ENCODE measurements around the gene PHLPP1.

DNA sequence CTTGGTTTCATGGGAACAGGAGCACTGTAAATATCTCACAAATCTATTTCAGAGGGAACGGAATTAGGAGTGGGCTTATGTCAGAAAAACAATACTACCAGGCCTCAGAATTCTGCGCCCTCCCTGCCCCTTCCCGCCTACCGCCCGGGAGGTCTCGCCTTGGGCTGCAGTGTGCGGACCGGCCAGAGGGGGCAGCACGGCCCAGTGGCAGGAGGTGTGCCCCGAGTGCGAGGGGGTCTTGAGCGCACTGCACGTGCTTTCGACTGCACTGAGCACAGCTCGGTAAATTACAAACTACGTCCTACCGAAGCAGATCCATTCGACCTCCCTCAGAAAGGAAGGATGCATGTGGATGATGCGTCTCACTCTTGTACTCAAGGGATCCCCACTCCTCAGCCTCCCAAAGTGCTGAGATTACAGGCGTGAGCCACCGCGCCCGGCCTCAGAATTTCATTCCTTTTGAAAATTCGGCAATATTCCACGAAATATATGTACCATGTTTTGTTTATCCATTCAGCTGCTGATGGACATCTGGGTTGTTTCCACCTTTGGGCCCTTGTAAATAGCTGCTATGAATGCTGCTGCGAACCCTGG, 307.2 kb downstream of the PHLPP1 start:
- TF ChIP-seq, protein P1, sequence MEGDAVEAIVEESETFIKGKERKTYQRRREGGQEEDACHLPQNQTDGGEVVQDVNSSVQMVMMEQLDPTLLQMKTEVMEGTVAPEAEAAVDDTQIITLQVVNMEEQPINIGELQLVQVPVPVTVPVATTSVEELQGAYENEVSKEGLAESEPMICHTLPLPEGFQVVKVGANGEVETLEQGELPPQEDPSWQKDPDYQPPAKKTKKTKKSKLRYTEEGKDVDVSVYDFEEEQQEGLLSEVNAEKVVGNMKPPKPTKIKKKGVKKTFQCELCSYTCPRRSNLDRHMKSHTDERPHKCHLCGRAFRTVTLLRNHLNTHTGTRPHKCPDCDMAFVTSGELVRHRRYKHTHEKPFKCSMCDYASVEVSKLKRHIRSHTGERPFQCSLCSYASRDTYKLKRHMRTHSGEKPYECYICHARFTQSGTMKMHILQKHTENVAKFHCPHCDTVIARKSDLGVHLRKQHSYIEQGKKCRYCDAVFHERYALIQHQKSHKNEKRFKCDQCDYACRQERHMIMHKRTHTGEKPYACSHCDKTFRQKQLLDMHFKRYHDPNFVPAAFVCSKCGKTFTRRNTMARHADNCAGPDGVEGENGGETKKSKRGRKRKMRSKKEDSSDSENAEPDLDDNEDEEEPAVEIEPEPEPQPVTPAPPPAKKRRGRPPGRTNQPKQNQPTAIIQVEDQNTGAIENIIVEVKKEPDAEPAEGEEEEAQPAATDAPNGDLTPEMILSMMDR (IDR thresholded peaks at IDR 0.05) = peak in 3 of 6 experiments; percentile 3 to 9 (median 6)
- no peak for TF ChIP-seq POLR2A (IDR thresholded peaks at IDR 0.05)

Data from Peyer's patch (tissue), 4 donors.